Activated effector memory CD4-positive, alpha-beta T cell treated with Interleukin-2 at 50 U/mL for 16 hours (primary cell): ENCODE results near the gene AQP1.

Experiments
- DNase-seq: peaks from one replicate; pipeline ENCODE4 v3.0.0-alpha.2; 2020

Gene AQP1

DNA sequence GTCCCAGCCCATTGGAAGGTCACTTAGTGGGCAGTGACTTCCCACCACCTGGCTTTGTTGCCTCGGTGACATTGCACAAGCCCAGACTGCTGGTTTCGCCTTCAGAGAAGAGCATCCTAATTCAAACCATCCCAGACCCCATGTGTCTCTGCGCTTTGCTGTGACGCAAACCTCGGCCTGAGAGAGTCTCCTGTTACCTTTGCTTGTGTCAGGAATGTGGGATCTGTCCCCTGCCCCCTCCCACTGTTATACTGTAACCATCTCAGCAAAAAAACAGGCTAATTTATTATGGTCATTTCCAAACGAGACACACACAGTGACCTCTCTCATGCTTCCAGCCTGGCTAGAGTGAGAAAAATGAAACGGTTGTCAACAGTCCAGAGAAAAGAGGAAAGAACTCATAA is 25.0 kb upstream of the AQP1 start:
- no peak for DNase-seq

DNA sequence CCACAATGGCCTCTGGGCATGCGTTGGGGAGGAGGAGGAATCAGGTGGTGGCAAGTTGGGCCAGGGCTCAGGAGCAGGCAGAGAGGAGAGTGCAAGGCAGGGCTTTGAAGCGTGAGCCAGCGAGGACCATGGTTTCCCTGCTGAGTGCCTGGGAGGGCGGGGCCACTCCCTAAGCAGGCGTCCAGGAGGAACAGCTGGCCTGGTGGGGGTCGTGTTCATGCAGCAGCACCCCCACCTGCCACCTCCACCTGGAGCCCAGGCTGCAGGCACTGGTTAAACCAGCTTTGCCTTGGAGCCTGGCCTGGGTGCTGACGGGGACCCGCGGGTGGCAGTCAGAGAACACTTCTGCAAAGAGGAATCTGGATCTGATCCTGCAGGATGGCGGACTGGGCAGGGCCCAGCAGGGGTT is 24.2 kb upstream of the AQP1 start:
- DNase-seq: no peak

DNA sequence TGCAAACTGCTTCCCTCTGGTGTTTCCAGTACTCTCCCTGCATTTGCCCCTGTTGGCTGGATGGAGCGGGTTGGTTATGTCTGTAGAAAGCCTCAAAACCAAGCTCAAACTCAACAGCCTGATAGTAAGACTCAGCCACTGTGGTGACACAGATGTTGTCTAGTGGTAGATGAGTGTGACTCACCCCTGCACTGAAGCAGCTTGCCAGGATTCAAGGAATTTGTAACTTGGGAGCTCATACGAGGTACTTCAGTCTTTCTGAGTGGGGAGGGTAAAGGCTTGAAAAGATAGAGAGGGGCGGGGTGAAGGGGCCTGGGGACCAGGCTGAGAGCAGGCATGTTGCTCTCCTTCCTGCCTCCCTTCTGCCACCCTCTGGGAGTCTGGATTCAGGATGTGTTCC is 22.9 kb upstream of the AQP1 start:
- no peak for DNase-seq

DNA sequence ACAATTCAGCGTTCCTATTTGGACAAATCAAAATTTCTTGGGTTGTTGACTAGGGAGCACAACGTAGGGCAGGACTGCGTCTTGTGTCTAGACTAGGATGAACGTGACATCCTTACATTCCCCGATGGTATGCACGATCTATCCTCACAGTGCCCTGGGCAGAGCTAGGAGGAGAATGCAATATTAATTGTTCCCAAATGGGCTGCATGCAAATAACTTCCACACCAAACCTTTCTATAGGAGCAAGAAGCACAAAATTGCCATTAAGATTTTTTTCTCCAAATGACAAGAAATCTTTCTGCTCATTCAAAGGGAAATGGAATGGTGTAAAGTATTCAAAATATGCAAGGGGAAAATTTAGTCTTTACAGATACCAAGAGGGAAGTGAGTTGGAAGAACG is 21.4 kb upstream of the AQP1 start:
- no peak for DNase-seq

DNA sequence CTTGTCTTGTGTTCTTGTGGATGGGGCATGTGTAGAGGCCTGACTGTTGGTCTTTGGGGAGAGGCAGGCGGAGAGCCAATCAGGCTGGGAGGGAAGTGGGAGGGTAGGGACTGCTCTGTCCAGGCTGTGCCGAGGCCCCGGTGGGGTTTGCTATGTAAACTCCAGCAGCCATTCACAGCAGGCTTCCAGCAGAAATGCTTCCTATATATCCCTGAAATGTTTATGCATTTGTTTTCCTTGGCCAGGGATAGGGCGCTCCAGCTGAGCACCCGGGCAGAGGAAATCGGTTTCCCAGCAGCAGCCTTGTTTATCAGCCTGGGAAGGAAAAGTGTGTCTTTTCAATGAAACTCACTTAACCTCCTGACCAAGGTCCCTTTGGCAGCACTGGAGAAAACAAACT is 18.3 kb upstream of the AQP1 start:
- no peak for DNase-seq

DNA sequence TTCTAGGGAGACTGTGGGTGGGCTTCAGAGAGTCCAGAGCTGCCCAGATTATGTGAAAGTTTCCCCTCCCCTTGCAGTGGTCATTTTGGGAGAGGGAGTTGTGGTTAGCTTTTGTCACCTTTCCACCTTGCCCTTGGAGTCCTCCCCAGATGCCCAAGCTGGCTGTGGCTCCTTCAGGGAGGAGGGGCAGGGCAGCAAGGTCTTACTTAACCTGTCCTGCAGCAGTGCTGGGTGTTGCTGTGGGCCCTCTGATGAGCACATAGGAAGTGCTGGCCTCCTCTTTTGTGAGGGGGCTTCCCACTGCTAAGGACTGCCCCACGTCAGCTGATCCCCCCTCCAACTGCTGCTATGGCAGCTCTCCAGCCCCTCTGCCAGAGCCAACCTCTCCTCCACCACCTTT is 17.6 kb upstream of the AQP1 start:
- no peak for DNase-seq

DNA sequence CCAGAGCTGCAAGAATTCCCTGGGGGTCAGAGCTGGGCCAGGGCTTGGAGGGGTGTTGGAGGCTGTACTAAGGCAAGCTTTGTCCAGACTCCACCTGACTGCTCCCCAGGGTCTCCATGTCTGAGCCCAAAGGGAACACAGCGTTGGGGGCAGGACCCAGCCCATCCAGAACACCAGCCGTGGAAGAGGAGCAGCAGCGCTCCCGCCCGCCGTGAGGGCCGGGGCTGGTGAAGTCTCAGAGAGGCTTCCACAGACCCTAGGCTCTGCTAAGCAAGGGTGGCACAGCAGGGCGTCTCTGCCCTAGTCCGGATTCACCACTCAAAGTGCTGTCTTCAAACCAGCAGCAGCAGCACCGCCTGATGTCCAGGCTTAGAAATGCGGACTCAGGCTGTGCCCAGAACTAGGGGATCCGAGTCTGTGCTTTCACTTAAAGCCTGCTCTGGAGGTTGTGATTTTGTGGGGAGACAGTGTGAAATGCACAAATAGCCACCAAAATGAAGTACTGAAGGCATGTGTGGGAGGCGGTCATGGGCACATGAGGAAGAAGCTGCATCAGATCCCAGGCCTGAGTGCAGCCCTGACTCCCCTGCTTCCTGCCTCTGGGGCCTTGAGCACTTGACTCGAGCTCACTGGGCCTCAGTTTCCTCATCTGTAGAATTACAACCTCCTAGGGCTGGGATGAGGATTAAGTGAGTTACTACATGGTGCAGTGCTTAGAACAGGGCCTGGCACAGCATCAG is 16.6 kb upstream of the AQP1 start:
- DNase-seq: no peak

DNA sequence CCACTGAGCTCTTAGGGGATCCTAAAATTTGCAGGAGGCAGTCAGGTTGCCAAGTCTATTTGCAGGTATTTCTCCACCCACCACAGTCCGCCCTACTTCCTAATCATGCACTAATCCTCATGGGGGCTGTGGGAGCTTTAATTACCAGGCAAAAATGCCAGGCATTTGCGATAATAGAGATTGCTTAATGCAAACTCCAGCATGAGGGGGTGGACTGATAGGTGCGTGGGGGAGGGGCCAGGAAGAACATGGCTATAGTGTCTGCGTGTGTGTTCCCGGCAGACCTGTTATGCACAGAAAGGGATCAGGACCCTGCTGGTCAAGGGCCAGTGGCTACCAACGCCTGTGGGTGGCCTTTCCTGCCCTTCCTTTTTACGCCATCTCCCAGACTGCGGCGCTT is 15.6 kb upstream of the AQP1 start:
- DNase-seq: no peak

DNA sequence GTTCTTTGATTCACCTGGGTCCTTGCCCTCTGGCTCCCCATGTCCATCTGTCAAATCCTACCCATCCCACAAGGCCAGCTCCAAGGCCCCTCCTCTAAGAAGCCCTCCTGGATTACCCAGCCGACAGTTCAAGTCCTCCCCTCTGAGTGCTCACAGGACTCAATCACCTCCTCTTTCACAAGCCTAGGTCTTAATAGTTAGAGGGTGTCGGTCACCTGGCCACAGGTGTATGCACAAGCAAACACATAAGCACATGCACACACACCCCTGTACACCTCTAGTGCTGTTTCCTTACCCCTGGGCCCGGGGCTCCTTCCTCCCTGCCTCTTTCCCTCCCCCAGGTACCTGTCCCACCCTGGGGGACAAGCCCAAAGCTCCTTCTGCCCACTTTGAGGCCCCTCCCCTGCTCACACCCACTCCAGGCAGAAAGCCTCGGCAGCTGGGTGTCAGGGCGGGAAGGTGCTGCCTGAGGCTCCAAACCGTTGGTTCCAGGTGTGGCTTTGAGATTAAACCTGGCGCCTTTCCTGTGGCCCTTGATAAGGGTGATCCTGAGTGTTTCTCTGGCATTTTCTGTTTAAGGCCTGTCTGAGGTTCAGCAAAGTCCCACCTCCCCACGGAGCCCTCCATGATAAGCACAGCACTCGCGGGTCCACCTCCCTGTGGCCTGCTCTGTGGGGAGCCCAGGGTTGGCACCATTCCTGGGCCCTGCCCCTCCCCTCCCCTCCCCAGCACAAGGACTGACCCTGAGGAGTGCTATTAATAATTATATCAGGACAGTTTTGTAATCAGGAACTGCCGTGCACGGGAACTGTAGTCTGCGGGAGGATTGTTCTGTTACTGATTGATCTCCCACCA is 14.6 kb upstream of the AQP1 start:
- DNase-seq: no peak

DNA sequence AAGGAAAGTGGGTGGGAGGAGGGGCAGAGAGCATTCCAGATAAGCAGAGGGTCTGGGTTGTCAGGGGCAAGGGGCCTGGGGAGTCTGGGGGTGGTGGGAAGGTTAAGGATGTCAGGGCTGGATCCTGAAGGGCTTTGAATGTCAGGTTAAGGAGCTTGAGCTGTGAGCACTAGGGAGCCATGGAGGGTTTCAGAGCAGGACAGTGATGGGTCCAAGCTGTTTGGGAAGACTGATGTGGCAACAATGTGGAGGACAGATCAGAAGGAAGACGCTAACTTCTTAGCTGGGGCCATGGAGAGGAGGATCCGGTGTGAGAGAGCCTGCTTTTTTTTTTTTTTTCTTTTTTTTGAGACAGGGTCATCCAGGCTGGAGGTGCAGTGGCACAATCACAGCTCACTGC is 13.9 kb upstream of the AQP1 start:
- no peak for DNase-seq

DNA sequence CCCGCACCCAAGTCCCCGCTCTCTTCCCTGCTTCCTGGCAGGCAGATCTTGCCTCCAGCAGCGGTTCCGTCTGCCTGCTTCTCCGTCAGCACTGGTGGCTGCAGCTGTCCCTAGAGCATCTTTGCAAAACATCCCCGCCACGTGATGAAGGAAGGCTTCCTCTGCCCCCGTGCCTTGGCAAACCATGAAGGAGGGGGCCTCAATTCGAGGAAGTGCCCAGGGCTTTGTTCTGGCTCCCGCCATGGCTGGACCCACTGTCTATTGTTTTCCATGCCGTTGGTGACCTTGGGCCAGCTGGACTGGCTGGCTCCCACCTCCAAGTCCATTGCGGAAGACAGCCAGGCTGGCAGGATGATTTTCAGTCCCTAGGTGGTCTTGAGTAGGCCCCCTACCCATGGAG is 13.2 kb upstream of the AQP1 start:
- no peak for DNase-seq

DNA sequence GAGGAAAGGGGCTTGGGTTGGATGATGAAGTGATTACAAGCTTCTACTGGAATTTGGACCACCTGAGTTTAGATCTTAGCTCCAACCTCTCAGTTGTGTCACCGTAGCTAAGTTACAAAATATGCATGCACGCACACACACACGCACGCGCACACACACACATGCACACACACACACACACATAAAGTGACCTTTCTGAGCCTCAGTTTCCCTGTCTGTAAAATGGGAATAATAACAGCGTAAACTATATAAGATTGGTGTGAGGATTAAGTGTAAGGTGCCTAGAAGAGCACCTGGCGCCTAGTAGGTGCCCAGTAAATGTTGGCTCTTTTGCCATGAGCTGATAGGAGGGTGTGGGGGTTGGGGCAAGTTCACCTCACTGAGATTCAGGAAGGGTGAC is 12.6 kb upstream of the AQP1 start:
- DNase-seq: no peak

DNA sequence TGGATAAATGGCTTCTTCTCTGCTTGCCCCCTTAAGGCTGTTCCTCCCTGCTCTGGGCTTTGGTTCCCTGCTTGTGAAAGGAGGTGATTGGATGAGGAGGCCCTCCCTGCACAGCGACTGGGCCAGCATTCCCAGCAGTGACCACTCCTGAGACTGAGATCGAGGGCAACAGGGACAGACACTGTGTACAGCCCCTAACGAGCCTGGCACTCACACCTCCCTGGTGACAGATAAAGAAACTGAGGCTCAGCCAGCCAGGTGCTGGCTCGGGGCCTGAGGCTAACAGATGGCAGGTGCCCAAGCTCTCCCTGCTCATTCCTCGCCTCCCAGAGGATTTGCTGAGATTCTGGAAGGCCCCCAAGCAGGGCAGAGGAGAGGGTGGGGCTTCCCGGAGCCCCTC is 12.0 kb upstream of the AQP1 start:
- DNase-seq: no peak

DNA sequence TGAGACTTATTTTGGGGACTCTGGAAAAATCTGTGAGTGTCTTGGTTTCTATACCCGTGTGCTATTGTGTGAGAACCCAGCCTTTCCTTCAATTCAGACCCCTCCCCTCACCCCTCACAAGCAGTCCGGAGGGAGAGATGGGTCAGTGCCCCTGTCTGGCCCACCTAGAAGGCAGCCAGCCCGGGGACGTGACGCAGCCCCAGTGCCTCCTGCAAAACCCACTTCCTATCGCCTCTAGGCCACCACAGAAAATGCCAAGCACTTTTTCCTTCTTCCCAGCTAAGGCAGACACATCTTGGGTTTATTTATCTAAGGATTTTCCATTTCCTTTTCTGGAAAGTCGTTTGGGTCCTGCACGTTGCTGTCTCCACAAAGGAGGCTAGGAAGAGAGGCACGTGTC is 11.6 kb upstream of the AQP1 start:
- DNase-seq: no peak

DNA sequence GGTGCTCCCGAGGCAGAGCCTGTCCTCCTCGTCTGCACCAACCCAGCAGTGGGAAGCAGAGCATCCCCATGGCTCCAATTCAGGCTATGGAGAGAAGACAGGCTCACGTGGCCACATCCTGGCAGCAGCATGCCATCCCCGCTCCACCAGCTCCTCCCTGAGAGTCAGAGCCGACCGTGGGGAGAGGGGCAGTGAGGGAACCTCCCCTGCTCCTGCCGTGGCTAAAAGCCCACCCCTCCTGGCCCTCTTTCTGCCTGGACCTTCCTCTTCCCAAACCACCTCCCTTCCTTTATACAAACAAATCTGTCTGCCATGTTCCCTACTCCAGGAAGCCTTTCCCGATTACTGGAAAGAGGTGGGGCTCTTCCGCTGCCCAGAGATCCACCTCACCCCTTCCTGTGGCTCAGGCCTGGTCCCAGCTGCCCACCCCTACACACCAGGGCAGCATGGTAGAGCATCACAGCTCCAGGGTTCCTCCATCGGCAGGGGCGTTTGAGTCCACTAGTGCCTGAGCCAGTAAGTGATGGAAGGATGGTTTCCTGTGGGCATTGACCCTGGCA is 10.8 kb upstream of the AQP1 start:
- DNase-seq: no peak

DNA sequence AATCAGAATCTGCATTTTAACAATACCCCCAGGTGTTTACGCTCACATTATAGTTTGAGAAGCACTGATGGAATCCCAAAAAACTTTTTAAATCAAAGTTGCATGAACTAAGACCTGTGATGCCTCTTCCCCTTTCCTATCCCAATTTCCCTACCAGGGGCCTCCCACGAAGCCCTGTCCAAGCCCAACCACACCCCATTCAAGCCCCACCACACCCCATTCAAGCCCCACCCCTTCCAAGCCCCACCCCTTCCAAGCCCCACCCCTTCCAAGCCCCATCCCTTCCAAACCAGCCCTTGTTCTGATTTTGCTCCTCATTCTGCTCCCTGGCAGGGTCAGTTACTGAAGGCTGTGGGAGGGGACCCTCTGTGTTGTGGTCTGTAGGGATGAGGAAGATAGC is 9.8 kb upstream of the AQP1 start:
- no peak for DNase-seq

DNA sequence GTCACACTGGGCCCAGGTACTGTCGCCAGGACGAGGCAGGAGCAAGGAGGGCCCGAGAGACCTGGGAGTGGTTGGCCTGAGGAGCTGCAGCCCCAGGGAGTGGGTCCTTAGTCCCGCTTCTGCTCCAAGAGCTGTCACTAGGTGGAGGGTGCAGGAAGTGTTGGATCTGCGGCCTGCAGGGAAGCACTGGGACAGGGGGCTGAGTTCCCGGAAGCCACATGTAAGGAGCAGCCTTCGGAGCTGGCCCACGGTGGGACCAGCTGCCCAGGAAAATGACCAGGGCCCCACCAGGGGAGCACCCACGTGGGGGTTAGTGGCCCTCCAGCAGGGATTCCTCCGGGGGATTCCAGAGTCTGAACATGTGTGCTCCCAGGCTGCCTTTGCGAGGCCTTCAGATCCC is 9.2 kb upstream of the AQP1 start:
- no peak for DNase-seq

DNA sequence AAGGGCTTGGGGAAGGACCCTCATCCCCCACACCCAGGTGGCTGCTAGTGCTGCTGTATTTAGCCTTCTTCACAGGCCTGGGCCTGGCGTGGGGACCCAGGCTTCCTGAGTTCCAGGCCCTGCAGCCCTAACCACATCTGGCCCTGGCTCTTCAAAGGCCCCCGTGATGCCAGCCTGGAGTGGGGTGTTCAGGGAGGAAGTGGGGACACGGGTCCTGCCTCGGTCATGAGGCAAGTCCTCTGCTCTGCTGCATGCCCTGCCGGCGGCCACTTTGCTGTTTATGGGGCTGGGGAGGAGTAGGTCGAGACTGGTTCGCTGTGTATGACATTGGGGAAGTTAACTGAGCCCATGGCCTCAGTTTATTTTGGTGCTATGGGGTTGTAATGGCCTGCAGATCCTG is 8.5 kb upstream of the AQP1 start:
- no peak for DNase-seq

DNA sequence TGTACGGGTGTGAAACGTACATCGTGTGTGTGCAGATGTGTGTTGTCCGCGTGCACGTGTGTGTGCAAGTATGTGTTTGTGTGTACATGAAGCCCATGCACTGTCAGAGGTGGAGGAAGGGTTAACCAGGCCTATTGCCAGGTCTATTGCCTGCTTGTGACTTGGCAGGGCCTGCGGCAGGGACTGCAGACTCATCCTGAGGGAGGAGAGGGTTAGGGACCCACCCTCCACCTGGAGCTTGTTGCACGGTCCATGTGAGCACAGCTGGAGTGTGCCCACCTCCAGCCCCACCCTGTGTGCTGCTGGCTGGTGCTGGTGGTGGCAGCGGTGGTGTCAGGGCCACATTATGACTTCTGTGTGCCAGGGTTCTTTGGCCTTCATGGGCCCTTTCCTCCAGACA is 7.1 kb upstream of the AQP1 start:
- DNase-seq: no peak

DNA sequence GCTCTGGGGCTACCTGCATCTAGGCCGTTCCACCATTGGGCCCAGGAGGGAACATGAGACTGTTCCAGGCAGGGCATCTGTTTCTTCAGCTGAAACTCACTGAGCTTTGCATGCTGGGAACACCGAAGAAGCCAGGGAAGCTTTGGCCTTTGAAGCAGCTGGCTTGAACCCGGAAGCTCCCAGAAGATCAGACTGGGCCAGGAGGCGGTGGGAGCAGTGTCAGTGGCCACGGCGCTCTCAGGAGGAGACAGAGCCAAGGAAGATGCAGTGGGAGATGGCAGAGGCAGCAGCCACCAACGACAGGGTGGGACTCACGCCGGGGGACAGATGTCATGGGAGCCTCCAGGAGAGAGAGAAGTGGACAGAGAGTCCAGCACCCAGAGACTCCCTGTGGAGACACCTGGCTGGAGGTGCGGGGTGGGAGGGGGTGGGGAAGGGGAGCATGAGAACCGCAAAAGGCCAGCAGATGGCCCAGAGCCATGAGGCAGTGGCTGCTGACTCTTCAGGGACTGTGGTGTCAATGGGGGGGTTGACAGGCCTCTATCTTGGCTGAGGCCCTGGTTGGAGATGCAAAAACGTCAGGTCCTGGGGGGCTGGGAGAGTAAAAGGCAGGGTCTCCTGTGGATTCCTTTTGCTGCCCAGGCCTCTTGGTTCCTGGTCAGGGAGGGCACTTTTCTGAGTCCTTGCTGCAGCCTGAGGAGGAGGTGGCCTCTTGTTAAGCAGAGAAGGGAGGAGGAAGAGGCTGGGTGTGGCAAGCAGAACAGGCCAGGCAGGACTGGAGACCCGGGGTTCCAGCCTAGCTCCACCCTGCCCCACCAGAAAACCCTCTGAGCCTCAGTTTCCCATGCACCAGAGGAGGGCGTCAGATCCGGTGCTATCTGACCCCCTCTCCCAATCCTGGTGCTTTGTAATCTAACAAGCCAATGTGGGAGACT is 6.3 kb upstream of the AQP1 start:
- DNase-seq: no peak

DNA sequence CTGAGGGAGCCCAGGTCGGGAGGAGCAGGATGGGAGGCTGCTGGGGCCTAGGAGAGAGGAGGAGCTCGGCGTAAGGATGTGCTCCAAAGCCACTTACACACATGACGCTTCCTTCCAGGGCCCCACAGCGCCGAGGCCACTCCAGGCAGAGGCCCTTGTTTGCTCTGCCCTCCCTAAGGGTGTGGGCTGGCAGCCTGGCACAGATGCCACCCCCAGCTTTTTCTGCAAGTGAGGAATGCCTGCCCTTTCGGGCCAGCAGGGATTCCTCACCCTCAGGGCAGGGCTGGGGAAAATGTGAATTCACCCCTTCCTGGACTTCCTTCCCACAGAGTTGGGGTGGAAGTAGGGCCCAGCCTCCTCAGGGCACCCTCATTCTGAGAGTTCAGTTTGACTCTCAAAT is 5.6 kb upstream of the AQP1 start:
- no peak for DNase-seq

DNA sequence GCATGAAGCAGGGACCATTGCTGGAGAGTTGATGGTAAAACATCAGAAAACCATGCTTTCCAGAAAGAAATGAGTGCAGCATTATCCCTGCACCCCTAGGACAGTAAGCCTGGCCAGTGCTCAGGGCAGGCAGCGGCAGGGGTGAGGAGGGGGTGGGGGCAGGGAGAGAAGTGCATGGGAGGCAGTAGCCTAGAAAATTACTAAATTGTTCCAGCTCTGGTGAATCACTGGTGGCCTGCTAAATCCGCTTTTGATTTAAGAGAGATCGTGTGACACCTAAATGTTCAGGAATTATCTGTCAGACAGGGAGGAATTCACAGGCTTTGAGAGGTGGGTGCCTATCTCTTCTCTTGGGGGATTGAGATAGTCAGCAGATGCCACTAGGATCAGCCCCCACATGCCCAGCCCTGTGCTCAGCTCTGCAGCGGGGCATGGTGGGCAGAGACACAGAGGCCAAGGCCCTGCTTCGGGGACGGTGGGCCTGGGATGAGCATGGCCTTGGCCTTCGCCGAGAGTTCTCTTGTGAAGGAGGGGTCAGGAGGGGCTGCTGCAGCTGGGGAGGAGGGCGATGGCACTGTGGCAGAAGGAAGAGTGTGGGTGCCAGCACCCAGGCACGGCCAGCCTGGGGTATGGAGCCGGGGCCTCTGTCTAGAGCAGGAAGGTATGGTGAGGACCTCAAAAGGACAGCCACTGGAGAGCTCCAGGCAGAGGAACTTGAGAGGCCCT is 5.0 kb upstream of the AQP1 start:
- no peak for DNase-seq
